IPS-NIHi11 (cell line): ENCODE results near the gene RIMS4.

ENCODE experiments used
- DNase-seq: peaks from one replicate; pipeline ENCODE4 v3.0.0; 2012; ENCODE audit warnings: mixed read lengths, low spot score

RIMS4 gene

GRCh38 chr20:44742304-44743079, 67.9 kb downstream of the RIMS4 start:
- no peak for DNase-seq

GRCh38 chr20:44739942-44740341, 70.4 kb downstream of the RIMS4 start:
- DNase-seq = no peak

GRCh38 chr20:44738813-44739477, 71.4 kb downstream of the RIMS4 start:
- DNase-seq = peak; percentile 85

- no peak for DNase-seq
Measured at GRCh38 chr20:44737116-44737515, 73.2 kb downstream of the RIMS4 start.

GRCh38 chr20:44736170-44737021, 74.0 kb downstream of the RIMS4 start:
- DNase-seq = peak; percentile 82

- no peak for DNase-seq
Measured at GRCh38 chr20:44735816-44736169, 74.6 kb downstream of the RIMS4 start.

GRCh38 chr20:44734938-44735337, 75.4 kb downstream of the RIMS4 start:
- no peak for DNase-seq

GRCh38 chr20:44733341-44734069, 76.8 kb downstream of the RIMS4 start:
- peak; percentile 63 for DNase-seq

GRCh38 chr20:44732327-44732726, 78.0 kb downstream of the RIMS4 start:
- DNase-seq = no peak

- no peak for DNase-seq
Measured at GRCh38 chr20:44731657-44732056, 78.7 kb downstream of the RIMS4 start.

GRCh38 chr20:44730441-44730840, 79.9 kb downstream of the RIMS4 start:
- DNase-seq = no peak

GRCh38 chr20:44728801-44729443, 81.4 kb downstream of the RIMS4 start:
- peak; percentile 75 for DNase-seq

- DNase-seq = no peak
Measured at GRCh38 chr20:44727651-44728050, 82.7 kb downstream of the RIMS4 start.

GRCh38 chr20:44727039-44727438, 83.3 kb downstream of the RIMS4 start:
- no peak for DNase-seq

GRCh38 chr20:44725837-44726236, 84.5 kb downstream of the RIMS4 start:
- no peak for DNase-seq

- DNase-seq = no peak
Measured at GRCh38 chr20:44724423-44725091, 85.8 kb downstream of the RIMS4 start.

- no peak for DNase-seq
Measured at GRCh38 chr20:44723798-44724362, 86.5 kb downstream of the RIMS4 start.

- DNase-seq = no peak
Measured at GRCh38 chr20:44723391-44723790, 87.0 kb downstream of the RIMS4 start.

GRCh38 chr20:44722990-44723389, 87.4 kb downstream of the RIMS4 start:
- no peak for DNase-seq

- DNase-seq = no peak
Measured at GRCh38 chr20:44721785-44722054, 88.6 kb downstream of the RIMS4 start.
